Glomerular visceral epithelial cell (primary cell): ENCODE data around the gene BRICD5.

Source experiments
- DNase-seq: peaks from one replicate; pipeline ENCODE4 v3.0.0-alpha.2; 2016; ENCODE audit errors: extremely low spot score

Gene BRICD5

GRCh38 chr16:2180962-2181923 is 29.4 kb downstream of the BRICD5 start:
- DNase-seq = no peak

GRCh38 chr16:2180461-2180860 is 30.2 kb downstream of the BRICD5 start:
- DNase-seq = no peak

GRCh38 chr16:2179576-2179975 is 31.1 kb downstream of the BRICD5 start:
- no peak for DNase-seq

- DNase-seq = no peak
These were observed 31.6 kb downstream of the BRICD5 start for GRCh38 chr16:2179107-2179501.

GRCh38 chr16:2178321-2179106 is 32.1 kb downstream of the BRICD5 start:
- DNase-seq = no peak

GRCh38 chr16:2177561-2177960 is 33.1 kb downstream of the BRICD5 start:
- no peak for DNase-seq

- DNase-seq = no peak
These were observed 33.6 kb downstream of the BRICD5 start for GRCh38 chr16:2177101-2177500.

- DNase-seq = no peak
These were observed 34.6 kb downstream of the BRICD5 start for GRCh38 chr16:2176047-2176446.

- DNase-seq = no peak
These were observed 35.2 kb downstream of the BRICD5 start for GRCh38 chr16:2175454-2175853.

GRCh38 chr16:2174396-2175131 is 36.1 kb downstream of the BRICD5 start:
- no peak for DNase-seq

- DNase-seq = no peak
These were observed 36.7 kb downstream of the BRICD5 start for GRCh38 chr16:2173916-2174315.

- DNase-seq = no peak
These were observed 37.3 kb downstream of the BRICD5 start for GRCh38 chr16:2173366-2173765.

GRCh38 chr16:2172688-2173335 is 37.9 kb downstream of the BRICD5 start:
- DNase-seq = no peak

GRCh38 chr16:2171601-2172178 is 39.0 kb downstream of the BRICD5 start:
- no peak for DNase-seq

- no peak for DNase-seq
These were observed 39.9 kb downstream of the BRICD5 start for GRCh38 chr16:2170587-2171435.

GRCh38 chr16:2170080-2170479 is 40.6 kb downstream of the BRICD5 start:
- DNase-seq = no peak

- DNase-seq = no peak
These were observed 43.5 kb downstream of the BRICD5 start for GRCh38 chr16:2167068-2167638.

GRCh38 chr16:2166263-2167067 is 44.2 kb downstream of the BRICD5 start:
- no peak for DNase-seq

- DNase-seq = no peak
These were observed 44.8 kb downstream of the BRICD5 start for GRCh38 chr16:2165861-2166260.
